Adrenal gland (tissue), 5 donors: Measurements from ENCODE around the gene FAM219B.

ENCODE experiments used
- CTCF ChIP-seq, 6 experiments: fragments of 450-650 bp in 4 of 6; fragments of 200-600 bp in 2 of 6; sonication (generic) in 1 of 6; IDR thresholded peaks; 1 replicate in 5 of 6; 2 replicates in 1 of 6; pipeline versions ENCODE4 v1.5.1 to v1.8.0; 2016 to 2021; ENCODE audit warnings: antibody characterized with exemption in 6 of 6, mild to moderate bottlenecking in 2 of 6, moderate library complexity in 1 of 6
- POLR2A ChIP-seq, 2 donors: fragments of 450-650 bp; IDR thresholded peaks; one replicate each; pipeline ENCODE4 v1.6.1; 2017; ENCODE audit warnings: antibody characterized with exemption in 2 of 2, mild to moderate bottlenecking in 2 of 2, moderate library complexity in 1 of 2
- donor health status: DM: no; HTN: no; CAD: no.

GRCh38 chr15:74864296-74864695, 42.4 kb downstream of the FAM219B start:
- TF ChIP-seq CTCF (IDR thresholded peaks at IDR 0.05) (no peak), POLR2A (IDR thresholded peaks at IDR 0.05) (no peak)
